NCI-H187 treated with DMSO at 0.1 percent for 48 hours (cell line): ENCODE measurements around the gene USP17L12.
"Not testable (repeated sequence)": the region's sequence is repeated elsewhere in the genome, so short reads cannot be mapped to it uniquely, and the experiment has no call there.

Experiments
- DNase-seq: peaks from one replicate; lab custom pipeline; 2025; lab: John Stamatoyannopoulos, UW

The USP17L12 gene

GRCh38 chr4:9219852-9220251, at the start of gene USP17L12:
Gene USP17L12, plus strand, starts transcription at chr4:9220152. Its CDS starts 0 bp downstream, at chr4:9220152.
- DNase-seq = not testable (repeated sequence)

DNA sequence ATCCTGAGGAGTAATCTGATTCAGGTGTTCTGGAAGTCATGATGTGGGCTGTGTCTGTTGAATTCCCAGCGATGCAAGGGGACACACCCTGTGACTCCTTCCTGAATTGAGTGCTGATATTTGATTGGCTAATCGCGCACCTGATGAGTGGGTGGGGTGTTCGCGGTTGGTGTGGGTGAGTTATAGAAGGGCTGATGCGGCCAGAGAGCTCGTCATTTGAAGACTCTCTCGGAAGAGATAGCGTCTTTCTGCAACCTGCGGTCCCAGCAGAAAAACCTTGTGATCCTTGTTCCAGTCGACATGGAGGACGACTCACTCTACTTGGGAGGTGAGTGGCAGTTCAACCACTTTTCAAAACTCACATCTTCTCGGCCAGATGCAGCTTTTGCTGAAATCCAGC, 9.6 kb upstream of the USP17L12 start, which contains the start of gene USP17L10:
TSS of gene USP17L10 (plus strand) at position 301 of the 400 bp plus-strand sequence. CDS start at position 301, 0 bp downstream.
- not testable (repeated sequence) for DNase-seq

DNA sequence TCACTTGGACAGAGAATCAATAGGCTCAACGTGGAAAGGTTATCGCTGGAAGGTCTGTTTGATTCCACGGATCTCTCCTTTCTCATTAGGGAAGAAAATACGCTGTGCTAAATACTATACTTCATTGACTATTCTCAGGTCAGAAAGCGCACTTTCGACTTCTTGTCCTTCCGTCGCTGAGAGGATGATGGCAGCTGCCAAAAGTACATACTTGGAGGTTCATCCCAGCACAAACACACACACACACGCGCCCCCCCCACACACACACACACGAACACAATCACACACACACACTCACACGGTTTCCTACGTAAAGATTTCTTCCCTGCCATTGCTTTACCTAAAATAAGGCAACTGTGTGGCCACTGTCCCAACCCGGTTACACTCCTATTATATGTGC, 5.3 kb upstream of the USP17L12 start:
- DNase-seq = not testable (repeated sequence)

DNA sequence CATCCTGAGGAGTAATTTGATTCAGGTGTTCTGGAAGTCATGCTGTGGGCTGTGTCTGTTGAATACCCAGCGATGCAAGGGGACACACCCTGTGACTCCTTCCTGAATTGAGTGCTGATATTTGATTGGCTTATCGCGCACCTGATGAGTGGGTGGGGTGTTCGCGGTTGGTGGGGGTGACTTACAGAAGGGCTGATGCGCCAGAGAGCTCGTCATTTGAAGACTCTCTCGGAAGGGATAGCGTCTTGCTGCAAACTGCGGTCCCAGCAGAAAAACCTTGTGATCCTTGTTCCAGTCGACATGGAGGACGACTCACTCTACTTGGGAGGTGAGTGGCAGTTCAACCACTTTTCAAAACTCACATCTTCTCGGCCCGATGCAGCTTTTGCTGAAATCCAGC, 4.8 kb upstream of the USP17L12 start, which contains the start of gene USP17L11:
TSS of gene USP17L11 (plus strand) at position 301 of the 400 bp plus-strand sequence. CDS start at position 301, 0 bp downstream.
- DNase-seq = not testable (repeated sequence)

- DNase-seq = not testable (repeated sequence)
Observed at GRCh38 chr4:9224596-9224995, 4.6 kb downstream of the USP17L12 start, which contains the start of gene USP17L13. Gene USP17L13, plus strand, starts transcription at chr4:9224896. Its CDS starts 0 bp downstream, at chr4:9224896.

- DNase-seq = not testable (repeated sequence)
Observed at GRCh38 chr4:9230249-9230648, 10.3 kb downstream of the USP17L12 start.

DNA sequence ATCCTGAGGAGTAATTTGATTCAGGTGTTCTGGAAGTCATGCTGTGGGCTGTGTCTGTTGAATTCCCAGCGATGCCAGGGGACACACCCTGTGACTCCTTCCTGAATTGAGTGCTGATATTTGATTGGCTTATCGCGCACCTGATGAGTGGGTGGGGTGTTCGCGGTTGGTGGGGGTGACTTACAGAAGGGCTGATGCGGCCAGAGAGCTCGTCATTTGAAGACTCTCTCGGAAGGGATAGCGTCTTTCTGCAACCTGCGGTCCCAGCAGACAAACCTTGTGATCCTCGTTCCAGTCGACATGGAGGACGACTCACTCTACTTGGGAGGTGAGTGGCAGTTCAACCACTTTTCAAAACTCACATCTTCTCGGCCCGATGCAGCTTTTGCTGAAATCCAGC, 14.1 kb downstream of the USP17L12 start, which contains the start of gene USP17L15:
TSS of gene USP17L15 (plus strand) at position 301 of the 400 bp plus-strand sequence. CDS start at position 301, 0 bp downstream.
- not testable (repeated sequence) for DNase-seq

- DNase-seq = not testable (repeated sequence)
Observed at GRCh38 chr4:9238461-9238860, 18.5 kb downstream of the USP17L12 start.

DNA sequence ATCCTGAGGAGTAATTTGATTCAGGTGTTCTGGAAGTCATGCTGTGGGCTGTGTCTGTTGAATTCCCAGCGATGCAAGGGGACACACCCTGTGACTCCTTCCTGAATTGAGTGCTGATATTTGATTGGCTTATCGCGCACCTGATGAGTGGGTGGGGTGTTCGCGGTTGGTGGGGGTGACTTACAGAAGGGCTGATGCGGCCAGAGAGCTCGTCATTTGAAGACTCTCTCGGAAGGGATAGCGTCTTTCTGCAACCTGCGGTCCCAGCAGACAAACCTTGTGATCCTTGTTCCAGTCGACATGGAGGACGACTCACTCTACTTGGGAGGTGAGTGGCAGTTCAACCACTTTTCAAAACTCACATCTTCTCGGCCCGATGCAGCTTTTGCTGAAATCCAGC, 23.6 kb downstream of the USP17L12 start, which contains the start of gene USP17L17:
TSS of gene USP17L17 (plus strand) at position 301 of the 400 bp plus-strand sequence. CDS start at position 301, 0 bp downstream.
- DNase-seq = not testable (repeated sequence)

DNA sequence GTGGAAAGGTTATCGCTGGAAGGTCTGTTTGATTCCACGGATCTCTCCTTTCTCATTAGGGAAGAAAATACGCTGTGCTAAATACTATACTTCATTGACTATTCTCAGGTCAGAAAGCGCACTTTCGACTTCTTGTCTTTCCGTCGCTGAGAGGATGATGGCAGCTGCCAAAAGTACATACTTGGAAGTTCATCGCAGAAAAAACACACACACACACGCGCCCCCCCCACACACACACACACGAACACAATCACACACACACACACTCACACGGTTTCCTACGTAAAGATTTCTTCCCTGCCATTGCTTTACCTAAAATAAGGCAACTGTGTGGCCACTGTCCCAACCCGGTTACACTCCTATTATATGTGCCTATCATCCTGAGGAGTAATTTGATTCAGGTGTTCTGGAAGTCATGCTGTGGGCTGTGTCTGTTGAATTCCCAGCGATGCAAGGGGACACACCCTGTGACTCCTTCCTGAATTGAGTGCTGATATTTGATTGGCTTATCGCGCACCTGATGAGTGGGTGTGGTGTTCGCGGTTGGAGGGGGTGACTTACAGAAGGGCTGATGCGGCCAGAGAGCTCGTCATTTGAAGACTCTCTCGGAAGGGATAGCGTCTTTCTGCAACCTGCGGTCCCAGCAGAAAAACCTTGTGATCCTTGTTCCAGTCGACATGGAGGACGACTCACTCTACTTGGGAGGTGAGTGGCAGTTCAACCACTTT, 28.2 kb downstream of the USP17L12 start, which contains the start of gene USP17L18:
TSS of gene USP17L18 (plus strand) at position 678 of the 728 bp plus-strand sequence. CDS start at position 678, 0 bp downstream.
- DNase-seq = not testable (repeated sequence)

DNA sequence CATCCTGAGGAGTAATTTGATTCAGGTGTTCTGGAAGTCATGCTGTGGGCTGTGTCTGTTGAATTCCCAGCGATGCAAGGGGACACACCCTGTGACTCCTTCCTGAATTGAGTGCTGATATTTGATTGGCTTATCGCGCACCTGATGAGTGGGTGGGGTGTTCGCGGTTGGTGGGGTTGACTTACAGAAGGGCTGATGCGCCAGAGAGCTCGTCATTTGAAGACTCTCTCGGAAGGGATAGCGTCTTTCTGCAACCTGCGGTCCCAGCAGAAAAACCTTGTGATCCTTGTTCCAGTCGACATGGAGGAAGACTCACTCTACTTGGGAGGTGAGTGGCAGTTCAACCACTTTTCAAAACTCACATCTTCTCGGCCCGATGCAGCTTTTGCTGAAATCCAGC, 33.1 kb downstream of the USP17L12 start, which contains the start of gene USP17L19:
TSS of gene USP17L19 (plus strand) at position 301 of the 400 bp plus-strand sequence. CDS start at position 301, 0 bp downstream.
- DNase-seq = not testable (repeated sequence)

DNA sequence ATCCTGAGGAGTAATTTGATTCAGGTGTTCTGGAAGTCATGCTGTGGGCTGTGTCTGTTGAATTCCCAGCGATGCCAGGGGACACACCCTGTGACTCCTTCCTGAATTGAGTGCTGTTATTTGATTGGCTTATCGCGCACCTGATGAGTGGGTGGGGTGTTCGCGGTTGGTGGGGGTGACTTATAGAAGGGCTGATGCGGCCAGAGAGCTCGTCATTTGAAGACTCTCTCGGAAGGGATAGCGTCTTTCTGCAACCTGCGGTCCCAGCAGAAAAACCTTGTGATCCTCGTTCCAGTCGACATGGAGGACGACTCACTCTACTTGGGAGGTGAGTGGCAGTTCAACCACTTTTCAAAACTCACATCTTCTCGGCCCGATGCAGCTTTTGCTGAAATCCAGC, 37.9 kb downstream of the USP17L12 start, which contains the start of gene USP17L20:
TSS of gene USP17L20 (plus strand) at position 301 of the 400 bp plus-strand sequence. CDS start at position 301, 0 bp downstream.
- not testable (repeated sequence) for DNase-seq

- not testable (repeated sequence) for DNase-seq
Observed at GRCh38 chr4:9262572-9262971, 42.6 kb downstream of the USP17L12 start, which contains the start of gene USP17L21. Gene USP17L21, plus strand, starts transcription at chr4:9262872. Its CDS starts 0 bp downstream, at chr4:9262872.

DNA sequence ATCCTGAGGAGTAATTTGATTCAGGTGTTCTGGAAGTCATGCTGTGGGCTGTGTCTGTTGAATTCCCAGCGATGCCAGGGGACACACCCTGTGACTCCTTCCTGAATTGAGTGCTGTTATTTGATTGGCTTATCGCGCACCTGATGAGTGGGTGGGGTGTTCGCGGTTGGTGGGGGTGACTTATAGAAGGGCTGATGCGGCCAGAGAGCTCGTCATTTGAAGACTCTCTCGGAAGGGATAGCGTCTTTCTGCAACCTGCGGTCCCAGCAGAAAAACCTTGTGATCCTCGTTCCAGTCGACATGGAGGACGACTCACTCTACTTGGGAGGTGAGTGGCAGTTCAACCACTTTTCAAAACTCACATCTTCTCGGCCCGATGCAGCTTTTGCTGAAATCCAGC, 47.4 kb downstream of the USP17L12 start, which contains the start of gene USP17L22:
TSS of gene USP17L22 (plus strand) at position 301 of the 400 bp plus-strand sequence. CDS start at position 301, 0 bp downstream.
- not testable (repeated sequence) for DNase-seq
